NK-92 (cell line): ENCODE measurements around the gene GAS6.

Experiments
- DNase-seq: peaks from one replicate; lab custom pipeline; 2025; ENCODE audit not compliant: unreplicated experiment; lab: John Stamatoyannopoulos, UW

The GAS6 gene

DNA sequence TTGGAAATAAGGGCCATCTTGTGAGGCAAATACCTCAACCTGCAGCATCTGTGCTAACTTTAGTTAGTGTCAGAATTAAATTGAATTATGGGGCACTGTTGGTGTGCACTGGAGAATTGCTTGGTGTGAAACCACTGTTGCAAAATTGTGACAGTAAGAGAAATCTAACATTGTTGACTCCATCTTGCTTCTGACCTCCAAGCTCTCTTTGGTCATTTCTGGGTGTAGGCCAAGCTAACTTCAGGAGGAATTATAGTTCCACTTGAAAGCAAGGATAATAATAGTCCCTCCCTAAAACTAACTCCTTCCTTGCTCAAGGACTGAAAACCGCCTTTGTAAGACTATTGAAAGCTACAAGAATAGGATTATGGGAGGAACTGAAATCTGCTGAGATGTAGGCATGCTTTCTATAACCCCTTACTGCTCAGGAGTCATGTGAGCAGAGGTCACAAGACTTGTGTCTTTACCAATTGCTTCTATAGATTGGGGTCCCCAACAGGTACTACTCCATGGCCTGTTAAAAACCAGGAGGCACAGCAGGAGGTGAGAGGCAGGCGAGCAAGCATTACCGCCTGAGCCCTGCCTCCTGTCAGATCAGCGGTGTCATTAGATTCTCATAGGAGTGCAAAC, 24.9 kb upstream of the GAS6 start:
- DNase-seq: no peak

DNA sequence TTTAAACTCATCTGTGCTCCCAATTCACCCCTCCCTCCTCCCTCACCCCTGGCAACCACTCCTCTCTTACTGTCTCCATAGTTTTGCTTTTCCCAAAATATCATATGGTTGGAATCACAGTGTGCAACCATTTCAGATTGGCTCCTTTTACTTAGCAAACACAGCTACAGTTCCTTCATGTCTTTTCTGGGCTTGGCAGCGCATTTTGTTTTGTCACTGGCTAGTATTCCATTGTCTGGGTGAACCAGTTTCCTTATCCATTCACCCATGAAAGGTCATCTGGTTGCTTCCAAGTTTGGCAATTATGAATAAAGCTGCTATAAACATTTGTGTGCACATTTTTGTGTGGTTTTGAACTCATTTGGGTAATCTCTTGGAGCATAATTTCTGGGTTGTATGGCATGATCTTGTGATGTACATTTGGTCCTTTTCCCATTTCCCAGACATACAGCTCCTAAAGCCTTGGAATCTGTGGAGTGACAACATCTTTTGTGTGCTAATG, 23.9 kb upstream of the GAS6 start:
- no peak for DNase-seq

DNA sequence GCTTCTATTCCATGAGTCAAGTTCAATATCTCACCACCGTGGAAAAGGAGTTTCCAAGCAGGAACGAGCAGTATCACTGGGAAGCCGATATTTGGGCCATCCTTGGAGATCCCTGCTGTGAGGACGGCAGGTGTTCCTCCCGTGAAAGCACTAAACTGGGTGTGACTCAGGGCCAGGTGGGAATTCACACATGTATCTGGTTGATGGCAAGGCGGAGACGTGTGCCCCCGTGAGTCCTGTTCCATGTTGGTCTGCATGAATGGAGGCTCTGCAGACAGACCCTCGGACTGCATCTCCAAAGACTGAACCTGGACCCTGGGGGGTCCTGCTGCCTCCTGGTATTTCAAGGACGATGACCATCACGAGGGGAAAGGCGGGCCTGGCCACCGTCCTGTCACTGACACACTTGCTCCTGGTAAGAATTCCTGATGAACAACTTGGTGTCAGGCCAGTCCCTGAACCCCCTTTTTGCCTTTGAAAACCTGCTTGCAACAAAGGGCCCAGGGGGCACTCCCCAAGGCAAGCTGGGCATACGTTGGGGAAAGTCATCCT, 22.8 kb upstream of the GAS6 start:
- no peak for DNase-seq

DNA sequence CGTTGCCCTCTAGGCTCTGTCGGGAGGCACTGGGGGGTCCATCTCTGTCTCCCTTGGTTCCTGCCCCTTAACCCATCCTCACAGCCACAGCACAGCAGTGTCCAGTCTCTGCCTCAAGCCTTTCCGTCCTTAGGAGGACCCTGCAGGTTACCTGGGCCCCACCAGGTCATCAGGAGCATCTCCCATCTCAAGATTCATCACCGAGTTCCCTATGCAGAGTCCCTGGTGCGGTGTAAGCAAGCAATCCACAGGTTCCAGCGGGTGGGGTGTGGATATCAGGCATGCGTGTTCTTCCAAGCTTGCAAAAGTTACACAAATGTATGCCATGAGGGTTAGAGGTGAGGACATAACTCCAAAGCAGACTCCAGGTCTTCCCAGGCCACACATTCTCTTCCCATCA, 20.9 kb upstream of the GAS6 start:
- no peak for DNase-seq

GRCh38 chr13:113883921-113884804, 20.3 kb upstream of the GAS6 start:
- no peak for DNase-seq

DNA sequence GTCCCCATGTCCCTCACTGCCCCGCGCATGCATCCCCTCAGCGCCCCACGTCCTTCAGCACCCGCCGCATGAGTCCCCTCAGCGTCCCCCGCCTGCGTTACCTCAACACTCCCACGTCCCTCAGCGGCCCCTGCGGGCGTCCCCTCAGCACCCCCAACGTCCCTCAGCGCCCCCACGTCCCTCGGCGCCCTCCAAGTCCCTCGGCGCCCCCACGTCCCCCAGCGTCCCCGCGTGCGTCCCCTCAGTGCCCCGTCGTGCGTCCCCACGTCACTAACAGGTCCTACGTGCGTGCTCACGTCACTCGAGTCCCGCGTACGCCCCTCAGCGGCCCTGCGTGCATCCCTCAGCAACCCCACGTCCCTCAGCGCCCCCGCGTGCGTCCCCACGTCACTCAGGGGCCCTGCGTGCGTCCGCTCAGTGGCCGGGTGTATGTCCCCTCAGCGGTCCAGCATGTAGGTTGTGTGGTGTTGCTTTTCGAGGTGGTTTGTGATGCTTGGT, 19.5 kb upstream of the GAS6 start:
- DNase-seq: no peak

- DNase-seq: no peak
Measured at GRCh38 chr13:113882716-113883115, 18.8 kb upstream of the GAS6 start.

GRCh38 chr13:113882267-113882630, 18.4 kb upstream of the GAS6 start:
- DNase-seq: no peak

DNA sequence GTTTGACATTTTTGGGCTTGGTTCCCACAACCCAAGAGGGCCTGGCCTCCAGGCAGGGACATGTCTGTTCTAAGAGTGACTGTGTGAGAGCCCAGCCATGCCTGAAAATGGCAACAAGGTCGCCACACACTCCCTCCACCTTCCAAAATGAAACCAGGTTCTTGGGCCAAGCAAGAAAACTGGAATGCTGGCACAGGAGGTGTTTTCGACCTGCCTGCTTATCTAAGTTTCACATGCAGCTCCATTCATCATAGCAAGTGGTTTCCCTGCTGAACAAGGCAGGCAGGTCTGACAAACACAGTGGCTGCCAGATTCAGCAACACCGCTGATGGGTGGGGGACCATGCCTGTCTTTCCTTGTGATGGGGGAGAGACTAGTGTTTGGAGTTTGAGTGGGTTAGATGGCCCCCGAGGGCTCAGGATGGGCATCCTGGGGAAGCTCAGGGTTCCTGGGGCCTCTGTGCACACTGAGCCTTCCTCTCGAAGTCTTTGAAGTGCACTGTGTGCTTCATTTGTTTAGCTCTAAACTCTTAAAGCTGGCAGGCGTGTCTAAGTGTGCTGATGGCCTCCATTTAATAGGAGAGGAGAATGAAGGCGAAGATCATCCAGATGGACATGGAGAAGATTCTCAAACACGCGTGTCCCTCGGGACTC, 17.9 kb upstream of the GAS6 start:
- no peak for DNase-seq

- no peak for DNase-seq
Measured at GRCh38 chr13:113880651-113881611, 17.1 kb upstream of the GAS6 start.

DNA sequence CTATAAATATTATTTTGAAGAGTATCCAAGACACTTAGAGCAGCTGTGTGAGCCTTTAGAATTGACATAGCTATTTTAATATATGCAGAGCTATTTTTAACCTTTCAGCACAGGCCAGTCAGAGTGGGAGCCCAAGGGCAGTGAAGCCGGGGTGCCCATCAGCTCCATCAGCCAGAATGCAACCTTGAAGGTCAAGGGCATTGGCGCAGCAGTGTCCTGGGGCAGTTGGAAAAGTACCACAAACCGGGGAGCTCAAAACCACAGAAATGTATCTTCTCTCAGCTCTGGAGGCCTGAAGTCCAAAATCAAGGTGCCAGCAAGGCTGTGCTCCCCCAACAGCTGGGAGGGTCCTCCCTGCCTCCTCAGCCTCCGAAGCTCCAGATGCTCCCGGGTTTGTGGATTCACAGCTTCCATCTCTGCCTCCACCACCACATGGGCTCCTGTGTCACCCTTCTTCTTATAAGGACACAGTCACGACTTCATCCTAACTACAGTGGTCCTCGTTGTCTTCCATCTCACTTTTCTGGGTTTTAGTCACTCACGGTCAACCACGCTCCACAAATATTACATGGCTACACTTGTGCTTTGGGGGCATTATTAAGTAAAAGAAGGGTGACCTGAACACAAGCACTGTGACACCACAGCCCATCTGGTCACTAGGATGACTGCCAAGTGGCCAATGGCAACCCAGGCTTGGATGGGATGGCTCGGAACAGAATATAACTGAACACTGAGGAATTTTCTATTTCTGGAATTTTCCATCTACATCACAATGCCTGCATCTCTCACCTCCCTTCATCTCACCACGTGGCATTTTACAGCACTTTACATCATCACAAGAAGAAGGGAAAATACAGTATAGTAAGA, 15.9 kb upstream of the GAS6 start:
- DNase-seq: no peak

GRCh38 chr13:113879017-113879416, 15.1 kb upstream of the GAS6 start:
- DNase-seq: no peak

- no peak for DNase-seq
Measured at GRCh38 chr13:113877149-113877990, 13.5 kb upstream of the GAS6 start.

GRCh38 chr13:113876346-113877148, 12.7 kb upstream of the GAS6 start:
- DNase-seq: no peak

- DNase-seq: no peak
Measured at GRCh38 chr13:113875837-113876281, 12.0 kb upstream of the GAS6 start.

DNA sequence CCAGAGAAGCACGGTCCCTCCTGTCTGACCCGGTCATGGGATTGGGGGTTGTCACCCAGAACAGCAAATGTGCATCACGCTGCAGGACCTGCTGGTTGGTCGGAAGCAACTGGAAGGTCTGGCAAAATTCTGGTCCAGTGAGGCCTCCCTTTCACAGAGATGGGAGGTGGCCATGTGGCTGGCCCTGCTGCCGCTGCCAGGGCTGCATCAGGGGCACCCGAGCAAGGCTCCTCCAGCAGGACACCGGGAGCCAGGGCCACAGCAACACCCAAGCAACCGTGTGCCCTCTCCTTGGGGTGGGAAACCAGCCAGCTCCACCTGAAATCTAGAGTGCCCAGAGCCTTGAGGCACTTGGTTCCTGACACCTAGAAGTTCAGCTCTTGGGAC, 11.5 kb upstream of the GAS6 start:
- no peak for DNase-seq

- no peak for DNase-seq
Measured at GRCh38 chr13:113874579-113875428, 10.9 kb upstream of the GAS6 start.
